ENCODE data around the gene SCN9A.
A peak's percentile ranks its signal among the peaks of the same experiment; 100 is the strongest.

The SCN9A gene

GRCh38 chr2:166388481-166389070 lies 12.8 kb upstream of the SCN9A start:
- H3K36me3 ChIP-seq (ENCODE audit: low read depth), result no peaks in the 10 kb centered on the region
- ATAC-seq (ENCODE audit: low read depth) (no peak), DNase-seq (ENCODE audit: low spot score) (no peak)
- no peaks in the 10 kb centered on the region for H3K27me3 ChIP-seq (ENCODE audit: insufficient read depth, poor library complexity, severe bottlenecking)
- no peak overlapping the region for H3K4me3 ChIP-seq (ENCODE audit: severe bottlenecking)
- no peak for TF ChIP-seq CTCF (IDR thresholded peaks at IDR 0.05; ENCODE audit: poor library complexity, severe bottlenecking)
- no peaks in the 10 kb centered on the region for H3K9me3 ChIP-seq (ENCODE audit: severe bottlenecking)
- no peaks in the 10 kb centered on the region for H3K4me1 ChIP-seq (ENCODE audit: insufficient read depth, poor library complexity, severe bottlenecking)
- H3K27ac ChIP-seq (ENCODE audit: poor library complexity, severe bottlenecking), result no peak overlapping the region

GRCh38 chr2:166385313-166385712 lies 9.6 kb upstream of the SCN9A start:
- TF ChIP-seq CTCF (IDR thresholded peaks at IDR 0.05; ENCODE audit: poor library complexity, severe bottlenecking), result no peak
- Histone ChIP-seq H3K9me3 (ENCODE audit: severe bottlenecking) (no peaks in the 10 kb centered on the region), H3K4me3 (ENCODE audit: severe bottlenecking) (no peak overlapping the region), H3K27me3 (ENCODE audit: insufficient read depth, poor library complexity, severe bottlenecking) (no peaks in the 10 kb centered on the region), H3K4me1 (ENCODE audit: insufficient read depth, poor library complexity, severe bottlenecking) (no peaks in the 10 kb centered on the region), H3K27ac (ENCODE audit: poor library complexity, severe bottlenecking) (no peak overlapping the region), H3K36me3 (ENCODE audit: low read depth) (no peaks in the 10 kb centered on the region)
- ATAC-seq (ENCODE audit: low read depth) (no peak), DNase-seq (ENCODE audit: low spot score) (no peak)

- H3K9me3 ChIP-seq (ENCODE audit: severe bottlenecking), result no peaks in the 10 kb centered on the region
- no peaks in the 10 kb centered on the region for H3K27me3 ChIP-seq (ENCODE audit: insufficient read depth, poor library complexity, severe bottlenecking)
- no peaks in the 10 kb centered on the region for H3K4me1 ChIP-seq (ENCODE audit: insufficient read depth, poor library complexity, severe bottlenecking)
- DNase-seq (ENCODE audit: low spot score) (no peak), ATAC-seq (ENCODE audit: low read depth) (no peak)
- no peaks in the 10 kb centered on the region for H3K36me3 ChIP-seq (ENCODE audit: low read depth)
- no peak overlapping the region for H3K4me3 ChIP-seq (ENCODE audit: severe bottlenecking)
- peak; percentile 77 for TF ChIP-seq CTCF (IDR thresholded peaks at IDR 0.05; ENCODE audit: poor library complexity, severe bottlenecking)
- no peak overlapping the region for H3K27ac ChIP-seq (ENCODE audit: poor library complexity, severe bottlenecking)
These were observed 9.0 kb upstream of the SCN9A start for GRCh38 chr2:166384774-166385173.

- H3K9me3 ChIP-seq (ENCODE audit: severe bottlenecking), result no peaks in the 10 kb centered on the region
- no peak overlapping the region for H3K27ac ChIP-seq (ENCODE audit: poor library complexity, severe bottlenecking)
- H3K27me3 ChIP-seq (ENCODE audit: insufficient read depth, poor library complexity, severe bottlenecking), result no peaks in the 10 kb centered on the region
- H3K4me3 ChIP-seq (ENCODE audit: severe bottlenecking), result no peak overlapping the region
- H3K36me3 ChIP-seq (ENCODE audit: low read depth), result no peaks in the 10 kb centered on the region
- ATAC-seq (ENCODE audit: low read depth) (no peak), DNase-seq (ENCODE audit: low spot score) (no peak)
- TF ChIP-seq CTCF (IDR thresholded peaks at IDR 0.05; ENCODE audit: poor library complexity, severe bottlenecking), result no peak
- H3K4me1 ChIP-seq (ENCODE audit: insufficient read depth, poor library complexity, severe bottlenecking), result no peaks in the 10 kb centered on the region
These were observed 6.7 kb upstream of the SCN9A start for GRCh38 chr2:166382448-166382847.

- peaks cover 14% of the 10 kb centered on the region for H3K27me3 ChIP-seq (ENCODE audit: insufficient read depth, poor library complexity, severe bottlenecking)
- DNase-seq (ENCODE audit: low spot score) (no peak), ATAC-seq (ENCODE audit: low read depth) (no peak)
- H3K36me3 ChIP-seq (ENCODE audit: low read depth), result no peaks in the 10 kb centered on the region
- H3K4me3 ChIP-seq (ENCODE audit: severe bottlenecking), result no peak overlapping the region
- no peaks in the 10 kb centered on the region for H3K9me3 ChIP-seq (ENCODE audit: severe bottlenecking)
- TF ChIP-seq CTCF (IDR thresholded peaks at IDR 0.05; ENCODE audit: poor library complexity, severe bottlenecking), result no peak
- no peak overlapping the region for H3K27ac ChIP-seq (ENCODE audit: poor library complexity, severe bottlenecking)
- H3K4me1 ChIP-seq (ENCODE audit: insufficient read depth, poor library complexity, severe bottlenecking), result no peaks in the 10 kb centered on the region
These were observed 4.9 kb upstream of the SCN9A start for GRCh38 chr2:166380615-166381014.

Data from RWPE2 (cell line).